ENCODE results near the gene IL34. TPM values are rescaled to one million over a fixed set of nuclear protein-coding genes. Genes with fewer than 3 reads are reported as not detected.

The IL34 gene
- total RNA-seq, 2 donors from 2014 or later, result 3.0 to 5.6 TPM

DNA sequence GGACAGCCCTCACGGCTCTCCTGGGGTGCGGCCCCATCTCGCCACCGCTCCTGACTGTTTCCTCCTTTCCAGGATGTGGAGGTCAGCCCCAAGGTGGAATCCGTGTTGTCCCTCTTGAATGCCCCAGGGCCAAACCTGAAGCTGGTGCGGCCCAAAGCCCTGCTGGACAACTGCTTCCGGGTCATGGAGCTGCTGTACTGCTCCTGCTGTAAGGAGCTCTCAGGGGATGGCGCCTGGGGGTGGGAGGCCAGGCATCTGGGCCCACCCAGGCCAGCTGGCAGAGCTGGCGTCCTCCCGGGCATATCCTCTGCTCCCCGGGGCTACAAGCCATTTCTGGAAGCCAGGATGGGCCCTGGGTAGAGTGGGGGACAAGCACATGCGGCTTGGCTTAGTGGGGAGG lies 13.2 kb downstream of the IL34 start:
- TF ChIP-seq, protein P1, sequence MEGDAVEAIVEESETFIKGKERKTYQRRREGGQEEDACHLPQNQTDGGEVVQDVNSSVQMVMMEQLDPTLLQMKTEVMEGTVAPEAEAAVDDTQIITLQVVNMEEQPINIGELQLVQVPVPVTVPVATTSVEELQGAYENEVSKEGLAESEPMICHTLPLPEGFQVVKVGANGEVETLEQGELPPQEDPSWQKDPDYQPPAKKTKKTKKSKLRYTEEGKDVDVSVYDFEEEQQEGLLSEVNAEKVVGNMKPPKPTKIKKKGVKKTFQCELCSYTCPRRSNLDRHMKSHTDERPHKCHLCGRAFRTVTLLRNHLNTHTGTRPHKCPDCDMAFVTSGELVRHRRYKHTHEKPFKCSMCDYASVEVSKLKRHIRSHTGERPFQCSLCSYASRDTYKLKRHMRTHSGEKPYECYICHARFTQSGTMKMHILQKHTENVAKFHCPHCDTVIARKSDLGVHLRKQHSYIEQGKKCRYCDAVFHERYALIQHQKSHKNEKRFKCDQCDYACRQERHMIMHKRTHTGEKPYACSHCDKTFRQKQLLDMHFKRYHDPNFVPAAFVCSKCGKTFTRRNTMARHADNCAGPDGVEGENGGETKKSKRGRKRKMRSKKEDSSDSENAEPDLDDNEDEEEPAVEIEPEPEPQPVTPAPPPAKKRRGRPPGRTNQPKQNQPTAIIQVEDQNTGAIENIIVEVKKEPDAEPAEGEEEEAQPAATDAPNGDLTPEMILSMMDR (conservative IDR thresholded peaks at IDR 0.05), result no peak
- Mint-ChIP-seq H3K27me3 (ENCODE audit: insufficient read depth) (no peaks in the 10 kb centered on the region), H3K27ac (no peak overlapping the region), H3K36me3 (ENCODE audit: low read depth) (peaks cover 3% of the 10 kb centered on the region), H3K4me3 (no peak overlapping the region), H3K4me1 (no peaks in the 10 kb centered on the region), H3K9me3 (no peaks in the 10 kb centered on the region)
- H3K9ac ChIP-seq (ENCODE audit: extremely low read depth, low read length, poor library complexity, severe bottlenecking), result no peak overlapping the region
- H3K4me3 ChIP-seq (ENCODE audit: low read length), result no peak overlapping the region
- 86 to 93% methylated on average over 3 to 12 of the region's 12 CpGs for WGBS, 2 experiments (ENCODE audit: insufficient coverage in 1 of 2, insufficient read length in 1 of 2)
- no peaks in the 10 kb centered on the region for H3K27me3 ChIP-seq (ENCODE audit: control insufficient read depth, insufficient read depth, low read length, poor library complexity, severe bottlenecking)
- no peaks in the 10 kb centered on the region for H3K36me3 ChIP-seq (ENCODE audit: control insufficient read depth, insufficient read depth, low read length)
- H3K9me3 ChIP-seq (ENCODE audit: control insufficient read depth, low read length), result no peaks in the 10 kb centered on the region
- no peaks in the 10 kb centered on the region for H3K4me1 ChIP-seq (ENCODE audit: control insufficient read depth, insufficient read depth, low read length)
- DNase-seq, result peak; percentile 49
- H3K27ac ChIP-seq (ENCODE audit: low read depth, low read length), result no peak overlapping the region

DNA sequence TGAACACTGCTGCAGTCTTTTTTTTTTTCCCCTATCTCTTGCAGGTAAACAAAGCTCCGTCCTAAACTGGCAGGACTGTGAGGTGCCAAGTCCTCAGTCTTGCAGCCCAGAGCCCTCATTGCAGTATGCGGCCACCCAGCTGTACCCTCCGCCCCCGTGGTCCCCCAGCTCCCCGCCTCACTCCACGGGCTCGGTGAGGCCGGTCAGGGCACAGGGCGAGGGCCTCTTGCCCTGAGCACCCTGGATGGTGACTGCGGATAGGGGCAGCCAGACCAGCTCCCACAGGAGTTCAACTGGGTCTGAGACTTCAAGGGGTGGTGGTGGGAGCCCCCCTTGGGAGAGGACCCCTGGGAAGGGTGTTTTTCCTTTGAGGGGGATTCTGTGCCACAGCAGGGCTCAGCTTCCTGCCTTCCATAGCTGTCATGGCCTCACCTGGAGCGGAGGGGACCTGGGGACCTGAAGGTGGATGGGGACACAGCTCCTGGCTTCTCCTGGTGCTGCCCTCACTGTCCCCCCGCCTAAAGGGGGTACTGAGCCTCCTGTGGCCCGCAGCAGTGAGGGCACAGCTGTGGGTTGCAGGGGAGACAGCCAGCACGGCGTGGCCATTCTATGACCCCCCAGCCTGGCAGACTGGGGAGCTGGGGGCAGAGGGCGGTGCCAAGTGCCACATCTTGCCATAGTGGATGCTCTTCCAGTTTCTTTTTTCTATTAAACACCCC lies 13.8 kb downstream of the IL34 start:
- 92 to 100% methylated on average over 3 to 16 of the region's 16 CpGs for WGBS, 2 experiments (ENCODE audit: insufficient coverage in 1 of 2, insufficient read length in 1 of 2)
- H3K27me3 Mint-ChIP-seq (ENCODE audit: insufficient read depth), result no peaks in the 10 kb centered on the region
- H3K4me1 Mint-ChIP-seq, result no peaks in the 10 kb centered on the region
- peaks cover 3% of the 10 kb centered on the region for H3K36me3 Mint-ChIP-seq (ENCODE audit: low read depth)
- no peaks in the 10 kb centered on the region for H3K9me3 ChIP-seq (ENCODE audit: control insufficient read depth, low read length)
- no peak overlapping the region for H3K4me3 ChIP-seq (ENCODE audit: low read length)
- no peak for DNase-seq
- H3K27ac ChIP-seq (ENCODE audit: low read depth, low read length), result no peak overlapping the region
- H3K4me1 ChIP-seq (ENCODE audit: control insufficient read depth, insufficient read depth, low read length), result no peaks in the 10 kb centered on the region
- no peaks in the 10 kb centered on the region for H3K9me3 Mint-ChIP-seq
- TF ChIP-seq, protein P1 (conservative IDR thresholded peaks at IDR 0.05), result no peak
- no peak overlapping the region for H3K27ac Mint-ChIP-seq
- H3K9ac ChIP-seq (ENCODE audit: extremely low read depth, low read length, poor library complexity, severe bottlenecking), result no peak overlapping the region
- no peaks in the 10 kb centered on the region for H3K27me3 ChIP-seq (ENCODE audit: control insufficient read depth, insufficient read depth, low read length, poor library complexity, severe bottlenecking)
- H3K4me3 Mint-ChIP-seq, result no peak overlapping the region
- H3K36me3 ChIP-seq (ENCODE audit: control insufficient read depth, insufficient read depth, low read length), result no peaks in the 10 kb centered on the region

DNA sequence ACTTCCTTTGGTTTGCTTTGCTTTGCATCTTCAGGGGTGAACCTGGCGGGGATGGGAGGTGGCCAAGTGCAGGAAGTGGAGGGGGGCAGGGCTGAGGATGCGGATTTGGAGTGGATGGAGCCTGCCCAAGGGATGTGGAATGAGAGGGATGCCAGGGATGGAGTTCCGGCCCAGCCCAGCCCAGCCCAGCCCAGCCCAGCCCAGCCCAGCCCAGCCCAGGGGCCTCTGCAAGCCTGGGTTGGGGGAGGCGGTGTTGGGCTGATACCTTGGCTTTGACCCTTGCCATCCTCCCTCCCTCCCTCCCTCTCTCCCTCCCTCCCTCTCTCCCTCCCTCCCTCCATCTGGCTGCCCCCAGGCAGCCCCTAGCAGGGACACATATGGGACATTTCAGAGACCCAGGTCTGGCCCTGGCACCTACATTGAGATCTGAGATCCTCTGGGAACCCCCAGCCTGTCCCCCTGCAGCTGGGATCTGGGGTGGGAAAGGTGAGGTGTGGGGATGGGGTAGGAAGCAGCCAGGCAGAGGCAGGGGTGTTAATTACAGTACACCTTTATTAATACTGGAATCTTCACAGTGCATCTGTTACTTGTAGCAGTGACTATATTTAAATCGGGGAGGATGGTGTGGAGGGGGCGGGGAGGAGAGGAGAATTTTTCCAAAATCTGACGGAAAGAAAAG lies 14.5 kb downstream of the IL34 start:
- peaks cover 6% of the 10 kb centered on the region for H3K36me3 Mint-ChIP-seq (ENCODE audit: low read depth)
- no peaks in the 10 kb centered on the region for H3K27me3 ChIP-seq (ENCODE audit: control insufficient read depth, insufficient read depth, low read length, poor library complexity, severe bottlenecking)
- DNase-seq, result peak; percentile 61

More for the DNA sequence above, 14.5 kb downstream of the IL34 start:
- Histone ChIP-seq H3K9me3 (ENCODE audit: control insufficient read depth, low read length) (no peaks in the 10 kb centered on the region), H3K4me1 (ENCODE audit: control insufficient read depth, insufficient read depth, low read length) (no peaks in the 10 kb centered on the region), H3K4me3 (ENCODE audit: low read length) (no peak overlapping the region), H3K36me3 (ENCODE audit: control insufficient read depth, insufficient read depth, low read length) (no peaks in the 10 kb centered on the region), H3K9ac (ENCODE audit: extremely low read depth, low read length, poor library complexity, severe bottlenecking) (no peak overlapping the region), H3K27ac (ENCODE audit: low read depth, low read length) (no peak overlapping the region)
- H3K9me3 Mint-ChIP-seq, result no peaks in the 10 kb centered on the region
- WGBS, 2 experiments (ENCODE audit: insufficient coverage in 1 of 2, insufficient read length in 1 of 2), result 91 to 100% methylated on average over 1 to 5 of the region's 7 CpGs
- no peak overlapping the region for H3K27ac Mint-ChIP-seq
- H3K4me3 Mint-ChIP-seq, result no peak overlapping the region
- H3K4me1 Mint-ChIP-seq, result no peaks in the 10 kb centered on the region
- no peaks in the 10 kb centered on the region for H3K27me3 Mint-ChIP-seq (ENCODE audit: insufficient read depth)
- TF ChIP-seq, protein P1 (conservative IDR thresholded peaks at IDR 0.05), result no peak
